HL-60 (cell line): ENCODE measurements around the gene ZNF185.

Experiments used
- CTCF ChIP-seq: IDR thresholded peaks from one replicate; pipeline ENCODE4 v1.5.1; 2011; ENCODE audit warnings: low read length, control low read depth, inconsistent platforms; ENCODE audit not compliant: insufficient read depth
- GABPA ChIP-seq: IDR thresholded peaks from 2 replicates; pipeline ENCODE4 v1.6.1; 2012; ENCODE audit warnings: low read depth

- TF ChIP-seq GABPA (no peak), CTCF (no peak)
Observed at GRCh38 chrX:152886716-152887115, 11.2 kb upstream of the ZNF185 start.
